ENCODE data around the gene AIG1. TPM values are rescaled to one million over a fixed set of nuclear protein-coding genes. Genes with fewer than 3 reads are reported as not detected.
"Not testable (repeated sequence)": the region's sequence is repeated elsewhere in the genome, so short reads cannot be mapped to it uniquely, and the experiment has no call there.

AIG1 gene
- total and polyA plus RNA-seq, 2 donors (not counting 1 experiment from before 2014, with no cell fraction given), result 40.6 to 42.2 TPM

DNA sequence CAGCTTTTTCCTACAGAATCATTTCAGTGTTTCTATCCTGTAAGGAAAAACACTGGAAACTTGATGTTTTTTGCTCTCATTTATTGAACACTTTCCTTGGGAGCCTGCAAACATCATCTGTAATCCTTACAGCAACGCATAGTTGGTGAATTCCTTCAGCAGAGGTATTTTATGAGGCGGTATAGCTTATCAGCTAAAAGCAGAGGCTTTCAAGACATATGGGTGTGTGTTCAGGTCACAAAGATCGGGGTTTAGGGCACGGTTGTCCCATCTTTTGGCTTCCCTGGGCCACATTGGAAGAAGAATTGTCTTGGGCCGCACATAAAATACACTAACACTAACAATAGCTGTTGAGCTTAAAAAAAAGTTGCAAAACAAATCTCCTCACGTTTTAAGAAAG is 185.0 kb downstream of the AIG1 start:
- Histone ChIP-seq H3K36me3 (ENCODE audit: control insufficient read depth, insufficient read depth, low read length) (no peaks in the 10 kb centered on the region), H3K4me2 (ENCODE audit: extremely low read depth, insufficient read depth, low read length) (no peak overlapping the region), H3K9ac (ENCODE audit: insufficient read depth, low read length) (no peak overlapping the region), H4K20me1 (ENCODE audit: control insufficient read depth, extremely low read depth, insufficient read depth, low read length) (no peaks in the 10 kb centered on the region), H3K79me2 (ENCODE audit: control insufficient read depth, insufficient read depth, low read length) (no peaks in the 10 kb centered on the region), H3K9me3 (ENCODE audit: control insufficient read depth, insufficient read depth, low read depth, low read length) (no peaks in the 10 kb centered on the region), H3K27me3 (ENCODE audit: control insufficient read depth, insufficient read depth, low read length) (no peaks in the 10 kb centered on the region), H3K4me3 (replicated peaks in 1 of 4; ENCODE audit: control extremely low read depth in 1 of 4, insufficient read depth in 1 of 4, low read depth in 3 of 4, low read length in 4 of 4) (no peak overlapping the region), H2AFZ (ENCODE audit: low read length) (no peak overlapping the region), H3K27ac (ENCODE audit: insufficient read depth, low read length) (no peak overlapping the region), H3K4me1 (ENCODE audit: control insufficient read depth, extremely low read depth, insufficient read depth, low read length) (no peaks in the 10 kb centered on the region)
- TF ChIP-seq, protein P1, sequence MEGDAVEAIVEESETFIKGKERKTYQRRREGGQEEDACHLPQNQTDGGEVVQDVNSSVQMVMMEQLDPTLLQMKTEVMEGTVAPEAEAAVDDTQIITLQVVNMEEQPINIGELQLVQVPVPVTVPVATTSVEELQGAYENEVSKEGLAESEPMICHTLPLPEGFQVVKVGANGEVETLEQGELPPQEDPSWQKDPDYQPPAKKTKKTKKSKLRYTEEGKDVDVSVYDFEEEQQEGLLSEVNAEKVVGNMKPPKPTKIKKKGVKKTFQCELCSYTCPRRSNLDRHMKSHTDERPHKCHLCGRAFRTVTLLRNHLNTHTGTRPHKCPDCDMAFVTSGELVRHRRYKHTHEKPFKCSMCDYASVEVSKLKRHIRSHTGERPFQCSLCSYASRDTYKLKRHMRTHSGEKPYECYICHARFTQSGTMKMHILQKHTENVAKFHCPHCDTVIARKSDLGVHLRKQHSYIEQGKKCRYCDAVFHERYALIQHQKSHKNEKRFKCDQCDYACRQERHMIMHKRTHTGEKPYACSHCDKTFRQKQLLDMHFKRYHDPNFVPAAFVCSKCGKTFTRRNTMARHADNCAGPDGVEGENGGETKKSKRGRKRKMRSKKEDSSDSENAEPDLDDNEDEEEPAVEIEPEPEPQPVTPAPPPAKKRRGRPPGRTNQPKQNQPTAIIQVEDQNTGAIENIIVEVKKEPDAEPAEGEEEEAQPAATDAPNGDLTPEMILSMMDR (conservative IDR thresholded peaks at IDR 0.05 in 1 of 2, IDR thresholded peaks at IDR 0.05 in 1 of 2; ENCODE audit: low read depth in 1 of 2, low read length in 2 of 2), result no peak
- no peak for TF ChIP-seq EZH2 (IDR thresholded peaks at IDR 0.05; ENCODE audit: low read length, missing control alignments)
- DNase-seq (ENCODE audit: low read depth in 2 of 2), result no peak

DNA sequence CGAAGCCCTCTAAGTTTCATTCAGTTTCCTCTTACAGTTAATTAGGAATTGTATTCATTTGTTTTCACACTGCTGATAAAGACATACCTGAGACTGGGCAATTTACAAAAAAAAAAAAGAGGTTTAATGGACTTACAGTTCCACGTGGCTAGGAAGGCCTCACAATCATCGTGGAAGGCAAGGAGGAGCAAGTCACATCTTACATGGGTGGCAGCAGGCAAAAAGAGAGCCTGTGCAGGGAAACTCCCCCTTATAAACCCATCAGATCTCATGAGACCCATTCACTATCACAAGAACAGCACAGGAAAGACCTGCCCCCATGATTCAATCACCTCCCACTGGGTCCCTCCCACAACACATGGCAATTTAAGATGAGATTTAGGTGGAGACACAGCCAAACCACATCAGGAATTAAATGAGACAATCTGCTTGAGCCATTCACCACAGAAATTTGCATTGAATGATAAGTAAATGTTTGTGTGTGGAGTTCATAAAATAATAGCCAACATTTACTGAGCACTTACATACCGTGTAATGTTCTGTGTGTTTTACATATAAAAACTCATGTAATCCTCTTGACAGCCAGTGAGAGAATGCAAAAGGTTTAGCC is 185.6 kb downstream of the AIG1 start:
- not testable (repeated sequence) for H2AFZ ChIP-seq (ENCODE audit: low read length); H3K4me1 ChIP-seq (ENCODE audit: control insufficient read depth, extremely low read depth, insufficient read depth, low read length); H4K20me1 ChIP-seq (ENCODE audit: control insufficient read depth, extremely low read depth, insufficient read depth, low read length); H3K4me2 ChIP-seq (ENCODE audit: extremely low read depth, insufficient read depth, low read length); H3K27me3 ChIP-seq (ENCODE audit: control insufficient read depth, insufficient read depth, low read length); H3K79me2 ChIP-seq (ENCODE audit: control insufficient read depth, insufficient read depth, low read length); H3K27ac ChIP-seq (ENCODE audit: insufficient read depth, low read length); H3K36me3 ChIP-seq (ENCODE audit: control insufficient read depth, insufficient read depth, low read length); H3K9ac ChIP-seq (ENCODE audit: insufficient read depth, low read length); H3K4me3 ChIP-seq (replicated peaks in 1 of 4; ENCODE audit: control extremely low read depth in 1 of 4, insufficient read depth in 1 of 4, low read depth in 3 of 4, low read length in 4 of 4); H3K9me3 ChIP-seq (ENCODE audit: control insufficient read depth, insufficient read depth, low read depth, low read length)
- DNase-seq (ENCODE audit: low read depth in 2 of 2), result peak in 1 of 2 donors; percentile 83

DNA sequence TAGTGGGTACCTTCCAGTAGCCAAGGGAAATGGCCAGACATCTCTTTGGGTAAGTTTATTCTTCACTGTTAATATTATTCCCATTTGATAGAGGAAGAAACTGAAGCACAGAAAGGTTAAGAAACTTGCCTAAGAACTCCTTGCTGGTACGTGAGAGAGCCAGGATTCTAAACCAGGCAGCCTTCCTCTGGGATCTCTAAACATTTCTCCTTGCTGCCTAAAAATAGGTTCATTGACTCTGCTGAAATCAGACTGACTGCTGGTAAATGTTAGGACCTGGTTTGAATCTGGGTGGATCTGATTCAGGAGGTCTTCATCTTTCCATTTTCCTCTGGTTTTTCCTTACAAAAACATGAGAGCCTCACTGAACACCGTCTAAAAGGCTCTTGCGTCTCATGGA is 186.9 kb downstream of the AIG1 start:
- Histone ChIP-seq H3K27ac (ENCODE audit: insufficient read depth, low read length) (no peak overlapping the region), H3K4me3 (replicated peaks in 1 of 4; ENCODE audit: control extremely low read depth in 1 of 4, insufficient read depth in 1 of 4, low read depth in 3 of 4, low read length in 4 of 4) (no peak overlapping the region), H3K27me3 (ENCODE audit: control insufficient read depth, insufficient read depth, low read length) (no peaks in the 10 kb centered on the region), H3K4me1 (ENCODE audit: control insufficient read depth, extremely low read depth, insufficient read depth, low read length) (no peaks in the 10 kb centered on the region), H3K4me2 (ENCODE audit: extremely low read depth, insufficient read depth, low read length) (no peak overlapping the region), H4K20me1 (ENCODE audit: control insufficient read depth, extremely low read depth, insufficient read depth, low read length) (no peaks in the 10 kb centered on the region), H3K79me2 (ENCODE audit: control insufficient read depth, insufficient read depth, low read length) (no peaks in the 10 kb centered on the region), H3K36me3 (ENCODE audit: control insufficient read depth, insufficient read depth, low read length) (no peaks in the 10 kb centered on the region), H3K9ac (ENCODE audit: insufficient read depth, low read length) (no peak overlapping the region), H3K9me3 (ENCODE audit: control insufficient read depth, insufficient read depth, low read depth, low read length) (no peaks in the 10 kb centered on the region), H2AFZ (ENCODE audit: low read length) (no peak overlapping the region)
- no peak for DNase-seq (ENCODE audit: low read depth in 2 of 2)
- TF ChIP-seq, protein P1 (conservative IDR thresholded peaks at IDR 0.05 in 1 of 2, IDR thresholded peaks at IDR 0.05 in 1 of 2; ENCODE audit: low read depth in 1 of 2, low read length in 2 of 2), result no peak
- no peak for TF ChIP-seq EZH2 (IDR thresholded peaks at IDR 0.05; ENCODE audit: low read length, missing control alignments)
